Neural cell (in vitro differentiated cells): Measurements from ENCODE around the gene CYP27B1. TPM values are rescaled to one million over a fixed set of nuclear protein-coding genes. Genes with fewer than 3 reads are reported as not detected.
A peak's percentile ranks its signal among the peaks of the same experiment; 100 is the strongest.

Experiments
- H2AFZ ChIP-seq: fragments of 200-600, 300-800 bp; sonication (generic), shearing (Covaris generic); 2 replicates; pipeline ENCODE4 v1.6.0; 2014; ENCODE audit warnings: low read depth, mild to moderate bottlenecking, antibody characterized with exemption, low read length, moderate library complexity
- H3F3A ChIP-seq: fragments of 200-600 bp; shearing (Covaris generic); 2 replicates; pipeline ENCODE4 v1.6.1; 2016; ENCODE audit warnings: mild to moderate bottlenecking, moderate library complexity, mixed read lengths, antibody characterized with exemption, low read length; ENCODE audit not compliant: insufficient read depth, poor library complexity, severe bottlenecking
- H3K27ac ChIP-seq: fragments of 200-600, 300-800 bp; sonication (generic), shearing (Covaris generic); 2 replicates; pipeline ENCODE4 v1.5.1; 2014; ENCODE audit warnings: mild to moderate bottlenecking, low read length, moderate library complexity
- H3K27me3 ChIP-seq: fragments of 300-800, 200-600 bp; sonication (generic), shearing (Covaris generic); 2 replicates; pipeline ENCODE4 v1.6.0; 2014; ENCODE audit warnings: mild to moderate bottlenecking, low read depth, low read length, moderate library complexity; ENCODE audit not compliant: insufficient read depth
- H3K36me3 ChIP-seq: fragments of 300-800, 200-600 bp; sonication (generic), shearing (Covaris generic); 2 replicates; pipeline ENCODE4 v1.5.1; 2014; ENCODE audit warnings: mild to moderate bottlenecking, antibody characterized with exemption, low read length, moderate library complexity; ENCODE audit not compliant: insufficient read depth
- H3K4me2 ChIP-seq: fragments of 300-800, 200-600 bp; sonication (generic), shearing (Covaris generic); 2 replicates; pipeline ENCODE4 v1.6.0; 2014; ENCODE audit warnings: mild to moderate bottlenecking, low read length
- H3K4me3 ChIP-seq: fragments of 300-800, 200-600 bp; sonication (generic), shearing (Covaris generic); 2 replicates; pipeline ENCODE4 v1.5.1; 2014; ENCODE audit warnings: mild to moderate bottlenecking, low read length, moderate library complexity
- H3K79me2 ChIP-seq: fragments of 200-600 bp; shearing (Covaris generic); replicated peaks from 2 replicates; pipeline ENCODE4 v1.6.0; 2014; ENCODE audit warnings: mild to moderate bottlenecking, low read length, moderate library complexity; ENCODE audit not compliant: insufficient read depth
- H3K9ac ChIP-seq: fragments of 300-800, 200-600 bp; sonication (generic), shearing (Covaris generic); 2 replicates; pipeline ENCODE4 v1.6.1; 2016; ENCODE audit warnings: mild to moderate bottlenecking, low read length, mixed read lengths
- H3K9me2 ChIP-seq: fragments of 200-600 bp; shearing (Covaris generic); 2 replicates; pipeline ENCODE4 v1.6.1; 2016; ENCODE audit warnings: mild to moderate bottlenecking, low read length, mixed read lengths; ENCODE audit not compliant: insufficient read depth
- H3K9me3 ChIP-seq: fragments of 200-600, 300-800 bp; sonication (generic), shearing (Covaris generic); 2 replicates; pipeline ENCODE4 v1.6.1; 2016; ENCODE audit warnings: mild to moderate bottlenecking, mixed run types, low read length, moderate library complexity, mixed read lengths
- H4K20me1 ChIP-seq: fragments of 200-600 bp; shearing (Covaris generic); 2 replicates; pipeline ENCODE4 v1.6.1; 2016; ENCODE audit warnings: mild to moderate bottlenecking, mixed run types; ENCODE audit not compliant: insufficient read depth
- EP300 ChIP-seq: fragments of 450-650 bp; conservative IDR thresholded peaks from 2 replicates; pipeline ENCODE4 v1.6.1; 2014; ENCODE audit warnings: antibody characterized with exemption, mild to moderate bottlenecking, moderate library complexity; ENCODE audit not compliant: poor library complexity, severe bottlenecking
- EZH2 ChIP-seq: fragments of 200-600, 300-800 bp; shearing (Covaris generic), sonication (generic); IDR thresholded peaks from 2 replicates; pipeline ENCODE4 v1.6.1; 2014; ENCODE audit warnings: antibody characterized with exemption, low read length, borderline replicate concordance, mild to moderate bottlenecking; ENCODE audit not compliant: insufficient read depth, poor library complexity, severe bottlenecking
- MXI1 ChIP-seq: fragments of 450-650 bp; conservative IDR thresholded peaks from 2 replicates; pipeline ENCODE4 v1.6.1; 2014; ENCODE audit warnings: antibody characterized with exemption, mild to moderate bottlenecking; ENCODE audit not compliant: poor library complexity, severe bottlenecking
- POLR2AphosphoS5 ChIP-seq: IDR thresholded peaks from 2 replicates; pipeline ENCODE4 v1.6.1; 2012
- RAD21 ChIP-seq: fragments of 450-650 bp; conservative IDR thresholded peaks from 2 replicates; pipeline ENCODE4 v1.6.1; 2014; ENCODE audit warnings: antibody characterized with exemption, mild to moderate bottlenecking, moderate library complexity
- SMC3 ChIP-seq: fragments of 450-650 bp; conservative IDR thresholded peaks from 2 replicates; pipeline ENCODE4 v1.6.1; 2014; ENCODE audit warnings: antibody characterized with exemption, mild to moderate bottlenecking, moderate library complexity; ENCODE audit not compliant: poor library complexity
- TAF1 ChIP-seq: IDR thresholded peaks from 2 replicates; pipeline ENCODE4 v1.6.1; 2012; ENCODE audit warnings: low read depth
- polyA plus RNA-seq: library from polyadenylated mRNA; depleted of rRNA; stranded (reverse); fragments of >200 nt; gene quantifications from 2 replicates; pipeline ENCODE4 v1.2.3, GENCODE V29; 2014
- TF ChIP-seq, protein P1 (sequence below): fragments of 450-650 bp; IDR thresholded peaks from 2 replicates; pipeline ENCODE4 v1.5.1; 2014; ENCODE audit warnings: antibody characterized with exemption, mild to moderate bottlenecking, moderate library complexity; ENCODE audit not compliant: poor library complexity, severe bottlenecking
- TF ChIP-seq, protein P2 (sequence below): IDR thresholded peaks from 2 replicates; pipeline ENCODE4 v1.6.1; 2012; ENCODE audit warnings: borderline replicate concordance

Gene CYP27B1
- polyA plus RNA-seq, 1 donor from 2014 or later: 1.4 TPM

GRCh38 chr12:57771236-57771872, 4.5 kb upstream of the CYP27B1 start:
- Histone ChIP-seq H3K27me3 (peaks cover 14% of the 10 kb centered on the region), H2AFZ (peak overlapping the region; percentile 90), H4K20me1 (no peaks in the 10 kb centered on the region), H3K4me3 (peak overlapping the region; percentile 76), H3K27ac (peak overlapping the region; percentile 57), H3K9me2 (no peaks in the 10 kb centered on the region), H3F3A (no peaks in the 10 kb centered on the region), H3K36me3 (no peaks in the 10 kb centered on the region), H3K4me2 (peak overlapping the region; percentile 79), H3K9ac (peak overlapping the region; percentile 70), H3K79me2 (no peaks in the 10 kb centered on the region), H3K9me3 (no peaks in the 10 kb centered on the region)
- TF ChIP-seq RAD21 (no peak), EZH2 (no peak), POLR2AphosphoS5 (no peak), EP300 (no peak), MXI1 (no peak), TAF1 (no peak), SMC3 (no peak)
- TF ChIP-seq, protein P1, sequence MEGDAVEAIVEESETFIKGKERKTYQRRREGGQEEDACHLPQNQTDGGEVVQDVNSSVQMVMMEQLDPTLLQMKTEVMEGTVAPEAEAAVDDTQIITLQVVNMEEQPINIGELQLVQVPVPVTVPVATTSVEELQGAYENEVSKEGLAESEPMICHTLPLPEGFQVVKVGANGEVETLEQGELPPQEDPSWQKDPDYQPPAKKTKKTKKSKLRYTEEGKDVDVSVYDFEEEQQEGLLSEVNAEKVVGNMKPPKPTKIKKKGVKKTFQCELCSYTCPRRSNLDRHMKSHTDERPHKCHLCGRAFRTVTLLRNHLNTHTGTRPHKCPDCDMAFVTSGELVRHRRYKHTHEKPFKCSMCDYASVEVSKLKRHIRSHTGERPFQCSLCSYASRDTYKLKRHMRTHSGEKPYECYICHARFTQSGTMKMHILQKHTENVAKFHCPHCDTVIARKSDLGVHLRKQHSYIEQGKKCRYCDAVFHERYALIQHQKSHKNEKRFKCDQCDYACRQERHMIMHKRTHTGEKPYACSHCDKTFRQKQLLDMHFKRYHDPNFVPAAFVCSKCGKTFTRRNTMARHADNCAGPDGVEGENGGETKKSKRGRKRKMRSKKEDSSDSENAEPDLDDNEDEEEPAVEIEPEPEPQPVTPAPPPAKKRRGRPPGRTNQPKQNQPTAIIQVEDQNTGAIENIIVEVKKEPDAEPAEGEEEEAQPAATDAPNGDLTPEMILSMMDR: no peak
- TF ChIP-seq, protein P2, sequence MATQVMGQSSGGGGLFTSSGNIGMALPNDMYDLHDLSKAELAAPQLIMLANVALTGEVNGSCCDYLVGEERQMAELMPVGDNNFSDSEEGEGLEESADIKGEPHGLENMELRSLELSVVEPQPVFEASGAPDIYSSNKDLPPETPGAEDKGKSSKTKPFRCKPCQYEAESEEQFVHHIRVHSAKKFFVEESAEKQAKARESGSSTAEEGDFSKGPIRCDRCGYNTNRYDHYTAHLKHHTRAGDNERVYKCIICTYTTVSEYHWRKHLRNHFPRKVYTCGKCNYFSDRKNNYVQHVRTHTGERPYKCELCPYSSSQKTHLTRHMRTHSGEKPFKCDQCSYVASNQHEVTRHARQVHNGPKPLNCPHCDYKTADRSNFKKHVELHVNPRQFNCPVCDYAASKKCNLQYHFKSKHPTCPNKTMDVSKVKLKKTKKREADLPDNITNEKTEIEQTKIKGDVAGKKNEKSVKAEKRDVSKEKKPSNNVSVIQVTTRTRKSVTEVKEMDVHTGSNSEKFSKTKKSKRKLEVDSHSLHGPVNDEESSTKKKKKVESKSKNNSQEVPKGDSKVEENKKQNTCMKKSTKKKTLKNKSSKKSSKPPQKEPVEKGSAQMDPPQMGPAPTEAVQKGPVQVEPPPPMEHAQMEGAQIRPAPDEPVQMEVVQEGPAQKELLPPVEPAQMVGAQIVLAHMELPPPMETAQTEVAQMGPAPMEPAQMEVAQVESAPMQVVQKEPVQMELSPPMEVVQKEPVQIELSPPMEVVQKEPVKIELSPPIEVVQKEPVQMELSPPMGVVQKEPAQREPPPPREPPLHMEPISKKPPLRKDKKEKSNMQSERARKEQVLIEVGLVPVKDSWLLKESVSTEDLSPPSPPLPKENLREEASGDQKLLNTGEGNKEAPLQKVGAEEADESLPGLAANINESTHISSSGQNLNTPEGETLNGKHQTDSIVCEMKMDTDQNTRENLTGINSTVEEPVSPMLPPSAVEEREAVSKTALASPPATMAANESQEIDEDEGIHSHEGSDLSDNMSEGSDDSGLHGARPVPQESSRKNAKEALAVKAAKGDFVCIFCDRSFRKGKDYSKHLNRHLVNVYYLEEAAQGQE: no peak

DNA sequence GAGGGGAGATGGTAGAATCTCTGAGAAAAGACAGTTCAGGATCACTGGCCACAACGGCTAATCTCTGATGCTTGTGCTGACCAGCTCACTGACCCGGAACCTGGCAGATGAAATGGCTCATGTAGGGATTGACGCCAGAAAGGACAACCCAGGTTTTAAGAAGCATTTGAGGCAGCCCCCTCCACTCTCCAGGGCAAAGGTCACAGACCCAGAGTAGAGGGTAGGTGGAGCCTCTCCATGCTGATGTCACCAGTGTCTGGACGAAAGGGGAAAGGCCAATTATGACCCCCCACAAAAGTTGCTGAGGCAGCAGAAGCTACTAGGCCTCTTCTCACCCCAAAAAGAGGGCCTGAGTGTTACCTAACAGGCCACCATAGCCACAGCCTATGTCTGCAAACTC, 3.9 kb upstream of the CYP27B1 start:
- Histone ChIP-seq H3K79me2 (no peaks in the 10 kb centered on the region), H3K4me2 (no peak overlapping the region), H4K20me1 (no peaks in the 10 kb centered on the region), H3K9me3 (no peaks in the 10 kb centered on the region), H3F3A (no peaks in the 10 kb centered on the region), H3K9me2 (no peaks in the 10 kb centered on the region), H3K27ac (no peak overlapping the region), H3K9ac (no peak overlapping the region), H3K4me3 (no peak overlapping the region), H2AFZ (no peak overlapping the region), H3K36me3 (no peaks in the 10 kb centered on the region), H3K27me3 (peaks cover 20% of the 10 kb centered on the region)
- TF ChIP-seq EZH2 (no peak), EP300 (no peak), TAF1 (no peak), POLR2AphosphoS5 (no peak), SMC3 (no peak), MXI1 (no peak), RAD21 (no peak)
- TF ChIP-seq, protein P2: no peak
- TF ChIP-seq, protein P1: no peak
